ENCODE measurements around the gene CABLES1. TPM values are rescaled to one million over a fixed set of nuclear protein-coding genes. Genes with fewer than 3 reads are reported as not detected.

Gene CABLES1
- total and polyA plus RNA-seq, 2 experiments from 2014 or later = 1.3 to 8.9 TPM

DNA sequence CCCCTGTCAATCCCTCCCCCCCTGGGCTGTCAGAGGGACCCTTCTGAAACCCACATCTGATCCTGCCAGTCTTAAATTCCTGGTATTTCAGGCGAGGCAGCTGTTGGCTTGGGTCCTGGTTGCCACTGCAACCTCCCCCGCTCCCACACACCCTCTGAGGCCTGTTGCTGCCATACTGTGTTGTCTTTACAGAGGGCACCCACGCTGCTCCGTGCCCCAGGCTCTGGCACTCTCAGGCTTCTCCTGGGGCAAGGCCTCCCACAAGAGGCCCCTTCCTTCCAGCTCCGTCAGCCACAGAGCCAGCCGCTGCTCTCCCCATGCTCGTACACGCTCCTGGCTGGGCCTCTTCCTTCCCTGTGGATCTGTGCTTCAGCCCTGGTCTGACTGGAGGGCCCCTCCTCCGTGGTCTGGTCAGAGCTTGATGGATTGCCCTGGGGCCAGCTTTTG, 8.6 kb downstream of the CABLES1 start:
- DNase-seq = no peak
- no peaks in the 10 kb centered on the region for H3F3A ChIP-seq (ENCODE audit: insufficient read depth)
- no peak overlapping the region for H3K4me3 ChIP-seq
- no peaks in the 10 kb centered on the region for H3K36me3 ChIP-seq (ENCODE audit: low read depth)
- H3K4me1 ChIP-seq (ENCODE audit: insufficient read depth) = peaks cover 18% of the 10 kb centered on the region; the same call in 1 of the 2 replicates
- no peaks in the 10 kb centered on the region for H4K20me1 ChIP-seq (ENCODE audit: insufficient read depth)
- H3K9me2 ChIP-seq (ENCODE audit: insufficient read depth) = no peaks in the 10 kb centered on the region
- H2AFZ ChIP-seq = peak overlapping the region; percentile 62
- WGBS, 2 experiments (ENCODE audit: low coverage in 1 of 2, low lambda C conversion rate in 2 of 2, missing lambda C conversion rate in 2 of 2) = 46 to 51% methylated on average over 9 of the region's 9 CpGs
- no peak for TF ChIP-seq EZH2phosphoT487 (IDR thresholded peaks at IDR 0.05; ENCODE audit: insufficient read depth, low read depth)
- no peak for TF ChIP-seq EZH2 (IDR thresholded peaks at IDR 0.05; ENCODE audit: insufficient read depth, poor library complexity, severe bottlenecking)
- no peaks in the 10 kb centered on the region for H3K9me3 ChIP-seq (ENCODE audit: low read depth)
- peak overlapping the region; percentile 8; the same call in 1 of the 2 replicates for H3K27ac ChIP-seq
- H3K4me2 ChIP-seq (ENCODE audit: unreplicated experiment) = peak overlapping the region; percentile 42
- H3K9ac ChIP-seq = peak overlapping the region; percentile 33; the same call in 1 of the 2 replicates
- in situ Hi-C loops (cut with MboI) = no loop called here
- peaks cover 70% of the 10 kb centered on the region for H3K79me2 ChIP-seq (ENCODE audit: insufficient read depth)
- no peaks in the 10 kb centered on the region for H3K27me3 ChIP-seq (replicated peaks; ENCODE audit: insufficient read depth)

DNA sequence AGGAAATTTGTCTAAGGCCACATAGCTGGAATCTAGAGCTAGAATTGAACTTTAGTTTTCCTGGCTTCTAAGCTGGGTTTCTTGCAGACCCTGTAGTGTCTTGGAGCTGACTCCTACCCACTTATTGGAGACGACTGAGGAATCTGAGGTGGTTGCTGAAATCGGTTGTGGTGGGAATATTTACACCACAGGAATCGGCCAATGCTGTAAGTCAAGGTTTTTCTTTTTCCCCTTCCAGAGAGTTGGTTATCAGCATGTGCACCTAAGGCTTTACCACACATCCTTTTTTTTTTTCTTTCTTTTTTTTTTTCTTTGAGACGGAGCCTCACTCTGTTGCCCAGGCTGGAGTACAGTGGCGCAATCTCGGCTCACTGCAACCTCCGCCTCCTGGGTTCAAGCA, 9.4 kb downstream of the CABLES1 start:
- Histone ChIP-seq H3K79me2 (ENCODE audit: insufficient read depth) (peaks cover 70% of the 10 kb centered on the region), H3K9ac (no peak overlapping the region), H3F3A (ENCODE audit: insufficient read depth) (no peaks in the 10 kb centered on the region), H3K27me3 (replicated peaks; ENCODE audit: insufficient read depth) (no peaks in the 10 kb centered on the region), H4K20me1 (ENCODE audit: insufficient read depth) (no peaks in the 10 kb centered on the region), H3K9me2 (ENCODE audit: insufficient read depth) (no peaks in the 10 kb centered on the region), H3K27ac (no peak overlapping the region), H2AFZ (no peak overlapping the region), H3K4me3 (no peak overlapping the region), H3K36me3 (ENCODE audit: low read depth) (no peaks in the 10 kb centered on the region), H3K9me3 (ENCODE audit: low read depth) (no peaks in the 10 kb centered on the region), H3K4me2 (ENCODE audit: unreplicated experiment) (no peak overlapping the region), H3K4me1 (ENCODE audit: insufficient read depth) (peaks cover 18% of the 10 kb centered on the region; the same call in 1 of the 2 replicates)
- TF ChIP-seq EZH2phosphoT487 (IDR thresholded peaks at IDR 0.05; ENCODE audit: insufficient read depth, low read depth) (no peak), EZH2 (IDR thresholded peaks at IDR 0.05; ENCODE audit: insufficient read depth, poor library complexity, severe bottlenecking) (no peak)
- in situ Hi-C loops (cut with MboI) = no loop called here
- DNase-seq = no peak
- WGBS, 2 experiments (ENCODE audit: low coverage in 1 of 2, low lambda C conversion rate in 2 of 2, missing lambda C conversion rate in 2 of 2) = 99 to 100% methylated on average over 3 to 7 of the region's 7 CpGs

DNA sequence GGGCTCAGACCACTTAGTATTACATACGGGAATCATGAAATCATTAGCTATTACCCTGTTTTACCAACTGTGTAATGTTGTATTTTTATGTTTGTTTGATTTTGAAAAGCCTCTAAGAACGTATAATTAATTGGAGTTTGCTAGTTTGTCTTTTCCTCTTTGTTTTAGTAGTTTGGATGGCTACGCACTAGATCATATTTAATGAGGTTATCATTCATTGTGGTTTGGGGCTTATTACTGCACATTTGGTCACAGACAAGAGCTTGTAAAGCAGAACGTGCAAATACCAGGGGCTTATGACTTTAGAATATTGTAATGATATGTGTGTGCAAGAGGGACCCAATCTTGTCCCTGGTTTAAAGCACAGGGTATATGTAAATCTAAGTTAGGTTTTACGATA, 10.3 kb downstream of the CABLES1 start:
- H3K9ac ChIP-seq = no peak overlapping the region
- TF ChIP-seq EZH2phosphoT487 (IDR thresholded peaks at IDR 0.05; ENCODE audit: insufficient read depth, low read depth) (no peak), EZH2 (IDR thresholded peaks at IDR 0.05; ENCODE audit: insufficient read depth, poor library complexity, severe bottlenecking) (no peak)
- no peak overlapping the region for H3K27ac ChIP-seq
- 73 to 77% methylated on average over 5 of the region's 5 CpGs for WGBS, 2 experiments (ENCODE audit: low coverage in 1 of 2, low lambda C conversion rate in 2 of 2, missing lambda C conversion rate in 2 of 2)
- H3K4me1 ChIP-seq (ENCODE audit: insufficient read depth) = peaks cover 18% of the 10 kb centered on the region; the same call in 1 of the 2 replicates
- no peak overlapping the region for H3K4me2 ChIP-seq (ENCODE audit: unreplicated experiment)
- no peaks in the 10 kb centered on the region for H3F3A ChIP-seq (ENCODE audit: insufficient read depth)
- H3K4me3 ChIP-seq = no peak overlapping the region
- no peaks in the 10 kb centered on the region for H3K27me3 ChIP-seq (replicated peaks; ENCODE audit: insufficient read depth)
- no peaks in the 10 kb centered on the region for H3K36me3 ChIP-seq (ENCODE audit: low read depth)
- no peak for DNase-seq
- no peaks in the 10 kb centered on the region for H4K20me1 ChIP-seq (ENCODE audit: insufficient read depth)
- H3K79me2 ChIP-seq (ENCODE audit: insufficient read depth) = peaks cover 68% of the 10 kb centered on the region
- no peaks in the 10 kb centered on the region for H3K9me2 ChIP-seq (ENCODE audit: insufficient read depth)
- no peaks in the 10 kb centered on the region for H3K9me3 ChIP-seq (ENCODE audit: low read depth)
- H2AFZ ChIP-seq = no peak overlapping the region
- in situ Hi-C loops (cut with MboI) = no loop called here

DNA sequence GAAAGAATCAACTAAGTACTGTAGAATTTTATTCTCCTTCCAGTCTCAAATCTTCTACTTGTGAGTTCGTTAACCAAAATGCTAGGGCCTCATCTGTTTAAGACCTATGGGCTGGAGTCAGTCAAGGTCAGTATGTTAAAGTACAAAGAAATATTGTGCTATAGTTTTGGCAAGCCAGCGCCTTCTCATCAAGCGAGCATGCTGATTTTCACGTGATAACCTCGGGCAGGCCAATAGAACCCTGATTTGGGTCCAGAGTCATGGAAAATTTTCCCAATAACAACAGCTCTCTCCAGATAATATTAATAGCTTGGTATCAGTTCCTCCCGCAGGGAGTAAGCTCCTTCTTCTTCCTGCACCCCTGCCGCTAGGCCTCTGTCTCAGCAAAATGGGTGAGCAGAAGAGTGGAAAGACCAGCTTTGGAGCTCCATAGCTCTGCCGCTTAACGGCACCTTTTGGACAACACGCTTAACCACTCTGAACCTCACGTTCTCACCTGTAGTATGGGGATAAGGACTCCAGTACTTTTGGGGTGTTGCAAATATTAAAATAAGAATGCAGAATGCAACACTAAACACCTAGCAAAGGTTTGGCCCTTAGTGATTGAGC, 11.7 kb downstream of the CABLES1 start:
- Histone ChIP-seq H3K4me2 (ENCODE audit: unreplicated experiment) (no peak overlapping the region), H3K27me3 (replicated peaks; ENCODE audit: insufficient read depth) (no peaks in the 10 kb centered on the region), H2AFZ (no peak overlapping the region), H3K9me2 (ENCODE audit: insufficient read depth) (no peaks in the 10 kb centered on the region), H3F3A (ENCODE audit: insufficient read depth) (no peaks in the 10 kb centered on the region), H3K27ac (no peak overlapping the region), H3K79me2 (ENCODE audit: insufficient read depth) (peaks cover 64% of the 10 kb centered on the region), H3K9me3 (ENCODE audit: low read depth) (no peaks in the 10 kb centered on the region), H3K4me3 (no peak overlapping the region), H3K36me3 (ENCODE audit: low read depth) (no peaks in the 10 kb centered on the region), H3K9ac (no peak overlapping the region), H4K20me1 (ENCODE audit: insufficient read depth) (no peaks in the 10 kb centered on the region), H3K4me1 (ENCODE audit: insufficient read depth) (peaks cover 18% of the 10 kb centered on the region; the same call in 1 of the 2 replicates)
- DNase-seq = no peak
- 97 to 98% methylated on average over 11 of the region's 11 CpGs for WGBS, 2 experiments (ENCODE audit: low coverage in 1 of 2, low lambda C conversion rate in 2 of 2, missing lambda C conversion rate in 2 of 2)
- in situ Hi-C loops (cut with MboI) = no loop called here
- TF ChIP-seq EZH2phosphoT487 (IDR thresholded peaks at IDR 0.05; ENCODE audit: insufficient read depth, low read depth) (no peak), EZH2 (IDR thresholded peaks at IDR 0.05; ENCODE audit: insufficient read depth, poor library complexity, severe bottlenecking) (no peak)

Measured in GM23248 (cell line).